ENCODE measurements around the gene TM4SF20. TPM values are rescaled to one million over a fixed set of nuclear protein-coding genes. Genes with fewer than 3 reads are reported as not detected.
"Not testable (repeated sequence)": the region's sequence is repeated elsewhere in the genome, so short reads cannot be mapped to it uniquely, and the experiment has no call there.

TM4SF20 gene
- polyA plus RNA-seq, 1 donor: not detected

GRCh38 chr2:227398684-227399670 lies 19.9 kb upstream of the TM4SF20 start:
- no peak for DNase-seq

DNA sequence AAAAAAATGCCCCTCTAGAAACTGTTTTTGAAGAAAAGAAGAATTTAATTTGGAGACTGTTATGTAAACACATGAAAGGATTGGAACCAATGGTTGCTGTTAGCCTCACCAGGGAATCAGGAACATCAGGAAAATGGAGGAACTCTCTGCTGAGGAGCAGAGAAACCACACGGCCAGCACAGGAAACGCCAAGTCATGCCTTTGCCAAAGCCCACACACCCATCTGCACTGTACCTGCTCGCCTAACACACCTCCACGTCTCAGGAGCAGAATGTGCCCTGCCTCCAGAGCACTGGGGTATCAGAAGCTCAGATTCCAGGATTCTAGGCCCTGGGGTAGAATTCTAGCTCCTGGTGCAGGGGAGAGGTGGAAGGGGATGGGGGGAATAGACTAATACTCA lies 18.5 kb upstream of the TM4SF20 start:
- no peak for DNase-seq

DNA sequence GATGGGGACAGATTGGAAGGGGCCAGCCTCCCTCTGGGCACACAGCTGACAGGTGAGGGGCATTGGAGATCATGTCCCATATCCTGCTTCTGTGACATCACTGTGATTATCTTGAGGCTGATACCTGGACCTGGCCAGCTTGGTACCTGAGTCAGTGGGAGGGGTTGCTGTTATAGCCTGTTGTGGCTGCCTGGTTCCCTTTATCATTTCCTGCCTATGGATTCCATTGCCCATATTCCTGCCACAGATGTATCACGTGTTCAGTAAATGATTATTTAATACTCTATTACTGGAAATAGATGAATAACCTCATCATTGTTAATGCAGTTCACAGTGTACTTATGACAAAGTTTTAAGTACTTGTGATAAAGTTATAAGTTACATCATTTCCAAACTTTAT lies 16.4 kb upstream of the TM4SF20 start:
- DNase-seq: no peak

DNA sequence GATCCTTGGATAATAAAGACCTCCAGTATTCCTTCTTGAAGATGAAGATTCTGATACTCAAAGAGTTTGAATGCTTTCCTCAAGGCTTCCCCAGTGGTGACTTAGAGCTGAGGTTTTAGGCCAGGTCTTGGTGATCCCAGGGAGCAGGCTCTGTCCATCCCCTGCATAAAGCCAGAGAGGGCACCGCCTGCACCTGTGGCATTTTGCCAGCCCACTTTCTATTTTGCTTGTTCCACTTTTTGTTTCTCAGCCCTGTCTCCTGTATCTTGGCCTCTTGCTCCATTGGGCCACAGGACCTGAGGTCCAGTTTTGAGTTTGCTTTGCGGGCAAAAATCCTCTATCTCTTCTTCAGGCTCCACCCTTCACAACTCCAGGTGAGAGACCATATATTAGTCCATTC lies 15.3 kb upstream of the TM4SF20 start:
- DNase-seq: no peak

GRCh38 chr2:227390468-227391256 lies 11.6 kb upstream of the TM4SF20 start:
- DNase-seq: no peak

GRCh38 chr2:227389661-227390060 lies 10.6 kb upstream of the TM4SF20 start:
- DNase-seq: no peak

- DNase-seq: no peak
Measured at GRCh38 chr2:227389231-227389630, 10.1 kb upstream of the TM4SF20 start.

GRCh38 chr2:227388537-227389011 lies 9.5 kb upstream of the TM4SF20 start:
- DNase-seq: no peak

DNA sequence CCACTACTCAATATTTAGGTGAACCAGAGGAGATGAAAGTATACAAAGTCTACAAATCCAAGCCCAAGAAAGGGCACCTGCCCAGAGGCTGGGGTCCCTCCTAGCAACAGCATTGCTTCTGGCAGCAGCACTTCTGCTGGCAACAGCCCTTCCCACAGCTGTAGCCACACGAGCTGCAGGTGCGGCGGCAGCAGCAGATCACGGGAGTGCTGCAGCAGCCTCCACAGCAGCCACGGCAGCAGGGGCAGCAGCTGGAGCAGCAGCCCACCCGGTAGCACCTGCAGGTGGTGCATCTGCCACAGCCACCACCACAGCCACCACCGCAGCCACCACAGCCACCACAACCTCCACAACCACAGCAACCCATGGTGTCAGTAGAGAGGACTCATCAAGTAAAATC lies 8.5 kb upstream of the TM4SF20 start, which contains the start of gene SCYGR1:
SCYGR1 (minus strand) TSS at position 367 of the 400 bp plus-strand sequence; CDS start at position 367, 0 bp downstream.
- DNase-seq: not testable (repeated sequence)

- no peak for DNase-seq
Measured at GRCh38 chr2:227386630-227387029, 7.5 kb upstream of the TM4SF20 start.

GRCh38 chr2:227383686-227384085 lies 4.6 kb upstream of the TM4SF20 start:
- DNase-seq: no peak

DNA sequence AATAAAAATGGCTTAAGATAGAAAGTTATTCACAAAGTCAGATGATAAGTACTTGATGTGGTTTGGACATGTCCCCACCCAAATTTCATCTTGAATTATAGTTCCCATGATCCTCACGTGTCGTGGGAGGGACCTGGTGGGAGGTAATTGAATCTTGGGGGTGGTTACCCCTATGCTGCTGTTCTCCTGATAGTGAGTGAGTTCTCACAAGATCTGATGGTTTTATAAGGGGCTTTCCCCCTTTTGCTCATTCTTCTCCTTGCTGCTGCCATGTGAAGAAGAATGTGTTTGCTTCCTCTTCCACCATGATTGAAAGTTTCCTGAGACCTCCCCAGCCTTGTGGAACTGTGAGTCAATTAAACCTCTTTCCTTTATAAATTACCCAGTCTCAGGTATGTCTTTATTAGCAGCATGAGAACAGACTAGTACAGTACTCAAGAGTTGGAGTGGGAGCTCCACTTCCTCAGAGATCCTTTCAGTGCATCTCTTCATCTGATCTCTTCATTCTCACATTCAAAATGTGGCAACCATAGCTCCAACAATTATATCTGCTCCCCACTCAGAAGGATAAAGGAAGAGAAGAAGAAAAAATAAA lies 3.2 kb upstream of the TM4SF20 start:
- not testable (repeated sequence) for DNase-seq

- no peak for DNase-seq
Measured at GRCh38 chr2:227378371-227378782, 729 bp downstream of the TM4SF20 start.

GRCh38 chr2:227377467-227378351 lies 1.4 kb downstream of the TM4SF20 start:
- DNase-seq: no peak

DNA sequence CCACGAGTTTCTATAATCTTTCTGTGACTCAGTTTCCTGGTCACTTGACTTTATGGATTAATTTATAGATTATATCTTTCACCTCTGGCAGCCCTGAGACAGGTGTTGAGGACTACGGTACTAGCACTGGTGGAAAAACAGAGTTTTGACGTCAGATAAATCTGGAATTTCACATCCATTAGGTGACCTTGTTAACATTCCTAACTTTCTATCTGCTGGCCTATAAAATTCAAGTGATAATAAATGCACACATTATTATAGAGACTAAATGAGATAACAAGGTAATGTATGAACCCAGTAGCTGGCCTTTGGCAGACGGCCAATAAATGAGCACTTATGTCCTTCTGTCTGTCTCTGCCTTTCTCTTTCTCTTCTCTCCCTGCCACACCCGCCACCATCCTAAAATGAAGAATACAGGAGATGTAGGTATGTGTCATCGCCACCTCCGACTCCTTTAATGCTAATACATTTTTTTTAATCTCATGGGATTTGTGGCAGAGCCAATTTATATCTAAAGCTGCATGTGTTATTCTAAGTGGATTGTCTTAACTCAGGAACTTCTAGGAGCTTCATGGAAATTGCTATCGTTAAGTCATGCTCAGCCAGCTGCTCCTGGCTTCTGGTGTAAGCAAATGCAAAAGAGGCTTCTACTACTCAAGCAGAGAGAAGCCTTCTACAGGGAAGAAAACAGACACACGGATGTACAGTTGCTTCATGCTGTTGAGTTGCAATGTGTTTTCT lies 2.3 kb downstream of the TM4SF20 start:
- no peak for DNase-seq

GRCh38 chr2:227374158-227374557 lies 4.9 kb downstream of the TM4SF20 start:
- DNase-seq: no peak

- DNase-seq: no peak
Measured at GRCh38 chr2:227373389-227373788, 5.7 kb downstream of the TM4SF20 start.

- DNase-seq: no peak
Measured at GRCh38 chr2:227370791-227371312, 8.3 kb downstream of the TM4SF20 start.

DNA sequence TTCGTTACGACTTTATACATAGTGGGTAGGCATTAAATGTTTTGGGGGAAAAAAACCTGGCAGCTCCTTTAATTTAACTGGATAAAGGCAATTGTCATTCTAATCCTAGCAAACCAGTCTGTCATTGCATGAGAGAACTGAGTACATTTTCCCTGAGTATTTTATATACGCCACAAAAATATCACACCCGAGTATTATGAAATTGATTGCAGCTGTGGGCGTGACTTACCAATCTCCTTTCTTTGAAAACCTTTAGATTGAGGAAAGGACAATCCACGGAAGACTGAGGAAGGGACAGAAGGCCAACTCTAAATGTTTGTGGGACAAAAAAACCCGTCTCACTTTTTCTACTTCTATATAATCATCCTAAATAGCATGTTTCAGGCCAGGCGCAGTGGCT lies 9.0 kb downstream of the TM4SF20 start:
- DNase-seq: no peak

DNA sequence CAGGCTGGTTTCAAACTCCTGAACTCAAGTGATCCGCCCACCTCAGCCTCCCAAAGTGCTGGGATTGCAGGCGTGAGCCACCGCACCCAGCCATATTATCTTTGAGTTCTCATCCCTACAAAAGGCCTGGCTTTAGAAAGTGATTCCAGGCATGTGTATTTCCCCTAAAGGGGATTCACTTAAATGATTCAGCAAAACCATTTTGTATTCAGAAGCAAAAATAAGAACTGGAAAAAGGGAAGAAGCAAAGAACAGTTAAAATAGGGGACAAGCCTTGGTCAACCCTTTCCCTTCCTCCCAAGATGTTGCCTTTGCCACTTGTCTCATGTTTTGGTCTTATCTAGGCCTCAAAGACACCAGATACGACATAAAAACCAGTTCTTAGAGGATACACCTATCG lies 10.5 kb downstream of the TM4SF20 start:
- no peak for DNase-seq

DNA sequence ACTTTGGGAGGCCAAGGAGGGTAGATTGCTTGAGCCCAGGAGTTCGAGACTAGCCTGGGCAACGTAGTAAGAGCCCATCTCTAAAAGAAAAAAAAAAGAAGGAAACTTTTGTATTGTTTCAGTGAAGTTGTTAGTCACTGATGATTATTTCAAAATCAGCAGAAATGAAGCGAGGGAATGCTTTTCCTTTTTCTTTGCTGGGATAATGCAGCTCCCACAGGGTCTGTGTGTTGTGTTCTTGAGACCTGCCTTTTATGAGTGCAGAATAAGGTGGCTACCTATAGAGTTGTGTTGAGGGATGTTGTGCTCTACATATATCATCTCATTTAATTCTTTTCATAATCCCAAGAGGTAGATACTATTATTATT lies 11.7 kb downstream of the TM4SF20 start:
- no peak for DNase-seq

Data from hindlimb muscle (tissue), 1 donor.